GM19467 (cell line): ENCODE measurements around the gene MUC5AC.
"Not testable (repeated sequence)": the region's sequence is repeated elsewhere in the genome, so short reads cannot be mapped to it uniquely, and the experiment has no call there.

ENCODE experiments used
- ATAC-seq: cut with Tn5 transposase; IDR thresholded peaks from one replicate; pipeline ENCODE4 v1.9.1; 2021; ENCODE audit warnings: mild to moderate bottlenecking, moderate library complexity; ENCODE audit not compliant: unreplicated experiment

Gene MUC5AC

GRCh38 chr11:1157645-1158591 lies at the start of gene MUC5AC:
MUC5AC (plus strand) TSS chr11:1157953; CDS start chr11:1158000, 47 bp downstream.
- no peak for ATAC-seq

- no peak for ATAC-seq
Observed at GRCh38 chr11:1108246-1108900, 49.4 kb upstream of the MUC5AC start.

- ATAC-seq: no peak
Observed at GRCh38 chr11:1109101-1109917, 48.4 kb upstream of the MUC5AC start.

- ATAC-seq: no peak
Observed at GRCh38 chr11:1109918-1110705, 47.6 kb upstream of the MUC5AC start.

- no peak for ATAC-seq
Observed at GRCh38 chr11:1111545-1112212, 46.1 kb upstream of the MUC5AC start.

GRCh38 chr11:1112351-1113191 lies 45.2 kb upstream of the MUC5AC start:
- no peak for ATAC-seq

GRCh38 chr11:1113405-1114201 lies 44.1 kb upstream of the MUC5AC start:
- ATAC-seq: no peak

GRCh38 chr11:1115292-1115691 lies 42.5 kb upstream of the MUC5AC start:
- ATAC-seq: not testable (repeated sequence)

- ATAC-seq: no peak
Observed at GRCh38 chr11:1116104-1116503, 41.6 kb upstream of the MUC5AC start.

- no peak for ATAC-seq
Observed at GRCh38 chr11:1116666-1117390, 40.9 kb upstream of the MUC5AC start.

GRCh38 chr11:1117992-1118391 lies 39.8 kb upstream of the MUC5AC start:
- ATAC-seq: no peak

- no peak for ATAC-seq
Observed at GRCh38 chr11:1118755-1119603, 38.8 kb upstream of the MUC5AC start.

- no peak for ATAC-seq
Observed at GRCh38 chr11:1119604-1120146, 38.1 kb upstream of the MUC5AC start.

GRCh38 chr11:1120532-1121330 lies 37.0 kb upstream of the MUC5AC start:
- ATAC-seq: no peak

- ATAC-seq: no peak
Observed at GRCh38 chr11:1121331-1121812, 36.4 kb upstream of the MUC5AC start.
